Ectodermal cell (in vitro differentiated cells): ENCODE measurements around the gene SGPP2.

Experiments
- H3K27ac ChIP-seq: 2 replicates; pipeline ENCODE4 v1.7.0; 2013; ENCODE audit warnings: mild to moderate bottlenecking, low read depth, low read length; ENCODE audit not compliant: insufficient read depth, poor library complexity, severe bottlenecking
- H3K27me3 ChIP-seq: 2 replicates; pipeline ENCODE4 v1.7.0; 2013; ENCODE audit warnings: mild to moderate bottlenecking, low read length; ENCODE audit not compliant: insufficient read depth, control insufficient read depth, poor library complexity, severe bottlenecking
- H3K36me3 ChIP-seq: one replicate; pipeline ENCODE4 v1.7.0; 2013; ENCODE audit warnings: low read length; ENCODE audit not compliant: control insufficient read depth, insufficient read depth
- H3K4me1 ChIP-seq: one replicate; pipeline ENCODE4 v1.7.0; 2013; ENCODE audit warnings: low read length; ENCODE audit not compliant: control insufficient read depth, insufficient read depth
- H3K4me3 ChIP-seq: 2 replicates; pipeline ENCODE4 v1.7.0; 2013; ENCODE audit warnings: low read depth, low read length, control low read depth; ENCODE audit not compliant: insufficient read depth
- H3K9me3 ChIP-seq: 2 replicates; pipeline ENCODE4 v1.7.0; 2013; ENCODE audit warnings: mild to moderate bottlenecking, low read length, moderate library complexity; ENCODE audit not compliant: control insufficient read depth
- WGBS, 2 experiments: methylation state at CpG; one replicate each; pipeline ENCODE4 v1.1.7; 2013; ENCODE audit warnings: missing lambda C conversion rate in 2 of 2; 5-methylcytosine and 5-hydroxymethylcytosine counted together

The SGPP2 gene

GRCh38 chr2:222468346-222468745, 44.0 kb downstream of the SGPP2 start:
- 93 to 97% methylated on average over 4 of the region's 4 CpGs for WGBS, 2 experiments
- no peaks in the 10 kb centered on the region for H3K27me3 ChIP-seq
- no peak overlapping the region for H3K4me3 ChIP-seq
- no peaks in the 10 kb centered on the region for H3K9me3 ChIP-seq
- no peak overlapping the region for H3K27ac ChIP-seq
- no peaks in the 10 kb centered on the region for H3K36me3 ChIP-seq
- no peaks in the 10 kb centered on the region for H3K4me1 ChIP-seq

DNA sequence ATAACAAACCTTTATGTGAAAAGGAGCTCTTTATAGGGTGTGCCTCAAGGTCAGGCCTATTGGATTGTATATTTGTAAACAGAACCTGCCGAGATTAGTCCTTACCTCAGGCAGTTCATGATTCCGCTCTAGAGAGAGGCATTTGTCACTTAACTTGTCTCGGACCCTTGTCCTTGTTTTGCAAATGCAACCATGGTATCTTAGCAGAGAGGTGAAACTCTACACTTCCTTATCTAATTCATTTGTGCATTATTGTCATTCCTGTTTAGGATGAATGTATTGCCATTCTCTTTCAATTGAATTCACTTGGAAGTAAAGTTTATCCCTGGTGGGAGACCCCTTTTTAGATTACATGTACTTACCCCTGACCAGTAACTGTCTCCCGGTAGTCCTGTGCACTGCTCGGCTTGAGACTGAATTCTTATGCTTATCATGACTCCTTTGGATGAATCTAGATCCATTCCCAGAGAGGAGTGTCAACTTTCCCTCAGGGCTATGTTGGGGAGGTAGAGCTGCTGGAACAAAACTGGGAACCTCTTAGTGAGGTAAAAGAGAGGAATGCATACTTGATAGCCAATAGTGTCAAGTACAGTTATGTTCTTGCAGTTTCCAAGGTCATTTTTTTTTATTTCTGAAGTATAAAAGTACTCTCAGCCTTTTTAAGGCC, 46.6 kb downstream of the SGPP2 start:
- no peak overlapping the region for H3K27ac ChIP-seq
- WGBS, 2 experiments: 47 to 52% methylated on average over 5 of the region's 5 CpGs

DNA sequence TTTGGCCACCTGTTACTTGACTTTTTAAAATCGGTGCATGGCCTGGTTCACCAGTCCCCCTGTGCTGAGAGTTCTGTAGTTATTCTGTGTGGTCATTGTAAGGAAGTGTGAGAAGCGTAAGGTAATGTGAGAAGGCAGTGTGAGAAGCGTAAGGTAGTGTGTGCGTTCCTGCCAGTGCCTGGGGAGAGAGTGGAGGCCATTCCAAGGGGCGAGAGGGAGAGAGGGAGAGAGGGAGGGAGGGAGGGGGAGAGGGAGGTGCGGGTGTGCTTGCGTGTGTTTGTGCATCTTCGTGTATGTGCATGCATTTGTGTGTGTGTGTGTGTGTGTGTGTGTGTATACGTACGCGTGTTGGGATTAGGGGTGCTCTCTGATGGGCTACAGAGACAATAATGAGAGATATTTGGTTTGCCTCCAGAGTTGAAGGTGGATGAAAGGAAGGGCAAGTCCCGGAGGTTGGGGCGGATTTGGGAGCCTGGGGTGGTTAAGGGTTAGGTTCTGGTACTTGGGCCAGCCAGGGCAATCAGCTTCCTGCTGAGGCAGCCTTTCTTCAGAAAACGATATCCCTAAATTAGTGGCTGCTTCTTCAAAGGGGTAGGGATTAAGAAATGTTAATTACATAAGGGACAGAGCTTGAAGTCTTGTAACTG, 53.7 kb downstream of the SGPP2 start:
- H3K27me3 ChIP-seq: no peaks in the 10 kb centered on the region
- 14% methylated on average over 14 of the region's 14 CpGs for WGBS, 2 experiments
- H3K27ac ChIP-seq: no peak overlapping the region
- H3K36me3 ChIP-seq: no peaks in the 10 kb centered on the region
- H3K9me3 ChIP-seq: no peaks in the 10 kb centered on the region
- H3K4me3 ChIP-seq: no peak overlapping the region
- H3K4me1 ChIP-seq: peaks cover 17% of the 10 kb centered on the region

More for the DNA sequence above, 46.6 kb downstream of the SGPP2 start:
- H3K4me1 ChIP-seq: no peaks in the 10 kb centered on the region
- H3K27me3 ChIP-seq: no peaks in the 10 kb centered on the region
- no peak overlapping the region for H3K4me3 ChIP-seq
- no peaks in the 10 kb centered on the region for H3K9me3 ChIP-seq
- no peaks in the 10 kb centered on the region for H3K36me3 ChIP-seq

GRCh38 chr2:222479859-222480258, 55.5 kb downstream of the SGPP2 start:
- Histone ChIP-seq H3K27ac (no peak overlapping the region), H3K4me1 (peaks cover 33% of the 10 kb centered on the region), H3K4me3 (no peak overlapping the region), H3K9me3 (no peaks in the 10 kb centered on the region), H3K27me3 (no peaks in the 10 kb centered on the region), H3K36me3 (no peaks in the 10 kb centered on the region)

- Histone ChIP-seq H3K36me3 (no peaks in the 10 kb centered on the region), H3K4me3 (no peak overlapping the region), H3K27me3 (no peaks in the 10 kb centered on the region), H3K27ac (no peak overlapping the region), H3K4me1 (peaks cover 39% of the 10 kb centered on the region), H3K9me3 (no peaks in the 10 kb centered on the region)
- 94 to 98% methylated on average over 5 of the region's 5 CpGs for WGBS, 2 experiments
These were observed 56.2 kb downstream of the SGPP2 start for GRCh38 chr2:222480497-222480896.

DNA sequence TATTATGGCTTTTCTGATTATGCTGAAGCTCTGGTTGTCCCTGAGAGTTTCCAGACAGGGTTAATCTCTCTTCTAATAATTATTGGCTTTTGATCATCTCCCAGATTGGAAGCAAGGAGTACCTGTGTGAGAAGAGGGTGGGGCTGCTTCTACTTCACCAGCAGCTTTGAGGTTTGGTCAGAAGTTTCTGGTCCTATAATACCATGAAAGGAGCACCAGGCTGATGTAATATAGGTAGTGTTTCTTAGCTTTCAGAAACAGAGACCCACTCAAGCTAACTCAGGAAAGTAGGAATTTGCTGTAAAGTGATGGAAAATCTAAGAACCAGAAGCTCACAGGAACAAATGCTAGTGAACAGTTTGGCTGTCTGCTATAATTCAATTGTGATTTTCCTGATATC, 57.6 kb downstream of the SGPP2 start:
- no peak overlapping the region for H3K4me3 ChIP-seq
- no peaks in the 10 kb centered on the region for H3K36me3 ChIP-seq
- peaks cover 50% of the 10 kb centered on the region for H3K4me1 ChIP-seq
- H3K27ac ChIP-seq: no peak overlapping the region
- H3K9me3 ChIP-seq: no peaks in the 10 kb centered on the region
- no peaks in the 10 kb centered on the region for H3K27me3 ChIP-seq

- H3K9me3 ChIP-seq: no peaks in the 10 kb centered on the region
- no peaks in the 10 kb centered on the region for H3K27me3 ChIP-seq
- H3K36me3 ChIP-seq: no peaks in the 10 kb centered on the region
- no peak overlapping the region for H3K4me3 ChIP-seq
- peaks cover 52% of the 10 kb centered on the region for H3K4me1 ChIP-seq
- 37 to 54% methylated on average over 3 of the region's 3 CpGs for WGBS, 2 experiments
- no peak overlapping the region for H3K27ac ChIP-seq
These were observed 59.2 kb downstream of the SGPP2 start for GRCh38 chr2:222483513-222484039.

- H3K4me3 ChIP-seq: no peak overlapping the region
- H3K27me3 ChIP-seq: no peaks in the 10 kb centered on the region
- H3K27ac ChIP-seq: peak overlapping the region; percentile 77
- 44 to 46% methylated on average over 12 of the region's 12 CpGs for WGBS, 2 experiments
- H3K9me3 ChIP-seq: no peaks in the 10 kb centered on the region
- H3K36me3 ChIP-seq: no peaks in the 10 kb centered on the region
- H3K4me1 ChIP-seq: peaks cover 52% of the 10 kb centered on the region
These were observed 61.2 kb downstream of the SGPP2 start for GRCh38 chr2:222485367-222486211.

GRCh38 chr2:222490131-222490530, 65.8 kb downstream of the SGPP2 start:
- H3K9me3 ChIP-seq: peaks cover 2% of the 10 kb centered on the region
- no peaks in the 10 kb centered on the region for H3K27me3 ChIP-seq
- H3K4me3 ChIP-seq: no peak overlapping the region
- H3K4me1 ChIP-seq: peaks cover 30% of the 10 kb centered on the region
- no peak overlapping the region for H3K27ac ChIP-seq
- no peaks in the 10 kb centered on the region for H3K36me3 ChIP-seq

DNA sequence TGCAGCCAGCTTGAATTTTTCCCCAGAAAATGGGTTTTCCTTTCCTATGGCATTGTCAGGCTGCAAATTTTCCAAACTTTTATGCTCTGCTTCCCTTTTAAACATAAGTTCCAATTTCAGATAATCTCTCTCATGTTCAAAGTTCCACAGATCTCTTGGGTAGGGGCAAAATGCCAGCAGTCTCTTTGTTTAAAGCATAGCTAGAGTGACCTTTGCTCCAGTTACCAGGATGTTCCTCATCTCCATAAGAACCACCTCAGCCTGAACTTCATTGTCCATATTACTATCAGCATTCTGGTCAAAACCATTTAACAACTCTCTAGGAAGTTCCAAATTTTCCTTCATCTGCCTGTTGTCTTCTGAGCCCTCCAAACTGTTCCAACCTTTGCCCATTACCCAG, 68.3 kb downstream of the SGPP2 start:
- no peak overlapping the region for H3K27ac ChIP-seq
- no peak overlapping the region for H3K4me3 ChIP-seq
- H3K4me1 ChIP-seq: peaks cover 14% of the 10 kb centered on the region
- H3K9me3 ChIP-seq: peaks cover 2% of the 10 kb centered on the region
- no peaks in the 10 kb centered on the region for H3K36me3 ChIP-seq
- H3K27me3 ChIP-seq: no peaks in the 10 kb centered on the region
